ENCODE results near the gene ARX. TPM values are rescaled to one million over a fixed set of nuclear protein-coding genes. Genes with fewer than 3 reads are reported as not detected.

The ARX gene
- total RNA-seq (2014; rRNA removed; shearing (Covaris generic); ENCODE audit: low replicate concordance): not detected in 2 replicates

DNA sequence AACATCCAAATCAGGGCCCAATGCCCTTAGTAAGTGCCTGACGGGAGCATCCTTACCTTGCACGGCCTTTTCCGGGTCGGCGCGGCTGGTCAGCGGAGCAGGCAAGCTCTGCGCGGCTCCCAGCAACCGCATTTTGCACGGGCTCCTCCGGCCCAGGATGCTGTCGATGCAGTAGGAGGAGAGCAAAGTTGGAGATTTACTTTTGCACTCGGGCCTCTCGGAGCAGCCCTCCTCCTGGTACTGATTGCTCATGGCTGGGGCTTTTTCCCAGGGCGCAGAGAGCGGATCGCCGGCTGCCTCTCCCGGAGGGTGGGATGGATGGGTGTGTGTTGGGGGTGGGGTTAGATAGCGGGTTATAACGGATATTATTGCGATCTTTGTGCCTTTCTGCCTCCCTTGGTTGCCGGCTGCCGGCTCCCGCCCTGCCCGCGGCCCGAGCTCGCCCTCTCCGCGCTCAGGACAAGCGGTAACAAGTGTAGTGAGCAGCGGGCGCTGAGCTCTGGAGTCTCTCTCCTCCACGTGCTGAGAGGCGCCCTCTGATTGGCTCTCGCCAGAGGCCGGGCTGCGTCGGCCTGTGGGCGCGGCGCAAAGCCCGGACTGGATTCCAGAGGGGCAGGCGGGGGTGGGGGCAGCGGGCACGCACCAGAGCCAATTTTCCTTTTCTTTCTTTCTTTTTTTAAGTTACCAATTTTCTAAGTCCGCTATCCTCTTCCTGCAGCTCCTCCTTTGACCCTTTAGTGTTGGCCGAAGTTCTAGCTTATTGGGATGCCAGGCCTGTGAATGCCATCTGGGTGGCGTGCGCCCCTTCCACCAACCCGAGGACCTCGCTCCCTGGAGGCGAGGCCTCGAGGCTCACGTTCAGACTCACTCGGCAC, at the start of gene ARX:
Gene ARX (minus strand): TSS at position 480 of the 875 bp plus-strand sequence. CDS start 228 bp downstream, at position 252.
- no peak for DNase-seq
- Histone ChIP-seq H3K79me2 (ENCODE audit: low read length) (no peaks in the 10 kb centered on the region), H3K9me2 (replicated peaks; ENCODE audit: insufficient read depth, low read length) (no peaks in the 10 kb centered on the region), H3K36me3 (ENCODE audit: insufficient read depth, low read length) (no peaks in the 10 kb centered on the region), H3K4me3 (ENCODE audit: low read length) (no peak within 1 kb of the TSS), H2AFZ (ENCODE audit: low read length) (no peak within 1 kb of the TSS), H3K4me2 (ENCODE audit: low read depth, low read length, poor library complexity, severe bottlenecking) (no peak within 1 kb of the TSS), H3K27ac (ENCODE audit: low read length) (no peak within 1 kb of the TSS), H4K20me1 (ENCODE audit: insufficient read depth, low read depth, low read length) (no peaks in the 10 kb centered on the region), H3K27me3 (ENCODE audit: low read length) (no peaks in the 10 kb centered on the region), H3K4me1 (ENCODE audit: low read length) (no peaks in the 10 kb centered on the region), H3K9ac (ENCODE audit: low read length) (no peak within 1 kb of the TSS), H3K9me3 (ENCODE audit: low read length) (no peaks in the 10 kb centered on the region)

DNA sequence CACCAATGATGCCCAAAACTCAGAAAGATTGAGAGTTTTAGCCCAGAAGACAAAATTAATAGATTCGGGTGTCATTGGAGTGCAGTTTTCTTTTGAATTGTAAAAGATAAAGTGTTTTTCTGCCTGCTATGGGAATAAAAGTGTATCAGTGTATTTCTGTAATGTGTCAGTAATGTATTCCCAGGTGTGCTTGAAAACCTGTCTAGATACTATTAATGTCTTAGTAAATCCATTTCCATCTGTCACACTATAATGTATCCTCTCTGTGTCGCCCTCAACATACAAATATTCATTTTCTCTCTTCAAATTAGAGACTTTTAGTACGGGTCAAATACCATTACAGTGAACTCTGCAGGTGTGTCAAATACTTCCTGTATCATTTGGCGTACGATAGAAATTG, 43.5 kb upstream of the ARX start:
- no peak overlapping the region for H3K4me3 ChIP-seq (ENCODE audit: low read length)
- no peak overlapping the region for H3K27ac ChIP-seq (ENCODE audit: low read length)
- H3K36me3 ChIP-seq (ENCODE audit: insufficient read depth, low read length): no peaks in the 10 kb centered on the region
- no peak overlapping the region for H3K9ac ChIP-seq (ENCODE audit: low read length)
- H4K20me1 ChIP-seq (ENCODE audit: insufficient read depth, low read depth, low read length): no peaks in the 10 kb centered on the region
- H3K27me3 ChIP-seq (ENCODE audit: low read length): no peaks in the 10 kb centered on the region
- no peaks in the 10 kb centered on the region for H3K9me2 ChIP-seq (replicated peaks; ENCODE audit: insufficient read depth, low read length)
- no peak overlapping the region for H3K4me2 ChIP-seq (ENCODE audit: low read depth, low read length, poor library complexity, severe bottlenecking)
- no peaks in the 10 kb centered on the region for H3K9me3 ChIP-seq (ENCODE audit: low read length)
- no peak overlapping the region for H2AFZ ChIP-seq (ENCODE audit: low read length)
- H3K79me2 ChIP-seq (ENCODE audit: low read length): no peaks in the 10 kb centered on the region
- DNase-seq: no peak
- no peaks in the 10 kb centered on the region for H3K4me1 ChIP-seq (ENCODE audit: low read length)

DNA sequence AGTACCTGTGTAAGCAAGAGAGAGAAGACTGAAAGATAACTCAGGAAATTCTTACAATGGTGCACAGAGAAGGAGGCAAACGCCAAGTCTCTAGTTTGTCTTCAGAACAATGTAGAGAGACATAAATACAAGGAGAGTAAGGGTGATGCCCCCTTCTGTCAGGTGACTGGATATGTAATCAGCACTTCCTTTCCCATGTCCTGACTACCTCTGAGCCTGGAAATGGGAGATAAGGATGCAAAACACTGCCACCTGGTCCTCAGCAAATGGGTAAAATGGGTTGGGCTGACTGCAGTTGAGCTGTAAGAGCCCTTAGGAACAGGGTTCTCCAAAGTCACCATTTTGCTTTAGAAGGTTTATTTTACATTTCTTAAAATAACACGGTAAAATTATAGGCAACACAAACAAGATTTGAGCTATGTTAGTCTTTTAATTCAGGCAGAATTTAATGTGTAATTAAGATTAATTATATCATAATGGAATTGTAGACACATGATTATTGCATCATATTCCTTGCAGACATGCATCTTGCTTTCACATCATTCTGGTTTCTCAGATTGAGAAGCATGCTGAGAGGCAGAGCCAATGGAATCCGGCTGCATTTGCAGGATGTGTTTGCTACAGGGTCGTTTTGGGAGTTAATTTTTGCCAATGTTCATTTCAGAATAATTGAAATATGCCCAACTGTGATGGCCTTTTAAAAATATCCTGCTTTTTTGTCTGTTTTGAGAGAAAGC, 37.2 kb upstream of the ARX start:
- H3K79me2 ChIP-seq (ENCODE audit: low read length): no peaks in the 10 kb centered on the region
- no peak for DNase-seq
- H2AFZ ChIP-seq (ENCODE audit: low read length): no peak overlapping the region
- no peaks in the 10 kb centered on the region for H3K9me3 ChIP-seq (ENCODE audit: low read length)
- no peak overlapping the region for H3K27ac ChIP-seq (ENCODE audit: low read length)
- H3K4me3 ChIP-seq (ENCODE audit: low read length): no peak overlapping the region
- no peaks in the 10 kb centered on the region for H3K4me1 ChIP-seq (ENCODE audit: low read length)
- no peak overlapping the region for H3K9ac ChIP-seq (ENCODE audit: low read length)
- H3K9me2 ChIP-seq (replicated peaks; ENCODE audit: insufficient read depth, low read length): no peaks in the 10 kb centered on the region
- no peaks in the 10 kb centered on the region for H3K36me3 ChIP-seq (ENCODE audit: insufficient read depth, low read length)
- no peak overlapping the region for H3K4me2 ChIP-seq (ENCODE audit: low read depth, low read length, poor library complexity, severe bottlenecking)
- H4K20me1 ChIP-seq (ENCODE audit: insufficient read depth, low read depth, low read length): no peaks in the 10 kb centered on the region
- no peaks in the 10 kb centered on the region for H3K27me3 ChIP-seq (ENCODE audit: low read length)

DNA sequence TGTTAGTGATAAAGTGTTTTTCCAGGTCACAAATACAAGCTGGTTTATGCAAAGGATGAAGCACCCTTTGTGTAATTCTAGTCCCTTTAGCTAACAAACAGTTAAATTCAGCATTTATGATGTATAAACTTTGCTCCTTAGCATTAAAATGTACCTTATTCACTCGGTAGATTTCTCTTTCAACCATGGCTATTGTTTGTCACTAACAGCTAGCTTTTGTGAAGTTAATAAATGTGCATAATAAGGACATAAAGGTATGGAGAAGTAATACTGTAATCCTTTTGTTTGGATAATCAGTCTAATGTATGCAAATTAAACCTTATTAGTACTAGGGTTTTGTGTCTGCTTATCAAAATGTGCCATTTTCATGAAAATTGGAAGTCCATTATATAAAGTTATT, 34.2 kb upstream of the ARX start:
- no peaks in the 10 kb centered on the region for H3K4me1 ChIP-seq (ENCODE audit: low read length)
- no peak overlapping the region for H2AFZ ChIP-seq (ENCODE audit: low read length)
- H3K36me3 ChIP-seq (ENCODE audit: insufficient read depth, low read length): no peaks in the 10 kb centered on the region
- H3K9me3 ChIP-seq (ENCODE audit: low read length): no peaks in the 10 kb centered on the region
- H3K4me2 ChIP-seq (ENCODE audit: low read depth, low read length, poor library complexity, severe bottlenecking): no peak overlapping the region
- H3K27me3 ChIP-seq (ENCODE audit: low read length): no peaks in the 10 kb centered on the region
- DNase-seq: no peak
- H3K9me2 ChIP-seq (replicated peaks; ENCODE audit: insufficient read depth, low read length): no peaks in the 10 kb centered on the region
- H4K20me1 ChIP-seq (ENCODE audit: insufficient read depth, low read depth, low read length): no peaks in the 10 kb centered on the region
- no peak overlapping the region for H3K27ac ChIP-seq (ENCODE audit: low read length)
- H3K9ac ChIP-seq (ENCODE audit: low read length): no peak overlapping the region
- H3K79me2 ChIP-seq (ENCODE audit: low read length): no peaks in the 10 kb centered on the region
- no peak overlapping the region for H3K4me3 ChIP-seq (ENCODE audit: low read length)

DNA sequence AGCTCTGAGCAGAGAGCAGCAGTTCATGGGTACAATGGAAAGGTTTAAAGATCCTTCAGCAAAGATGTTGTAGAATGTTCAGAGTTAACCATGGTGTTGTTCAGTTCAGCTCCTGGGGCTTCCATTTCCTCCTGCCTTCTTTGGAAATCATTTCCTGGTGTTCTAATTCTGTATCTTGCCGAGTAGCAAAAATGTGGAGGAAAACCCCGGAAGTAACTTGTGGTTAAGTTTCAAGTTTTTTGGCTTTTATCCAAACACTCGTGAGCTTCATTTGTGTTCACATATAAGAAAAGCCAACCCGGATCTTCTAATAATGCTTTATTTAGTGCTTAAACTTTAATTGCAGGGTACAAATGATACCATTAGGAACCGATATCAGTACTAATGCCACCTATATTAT, 33.6 kb upstream of the ARX start:
- Histone ChIP-seq H2AFZ (ENCODE audit: low read length) (no peak overlapping the region), H3K79me2 (ENCODE audit: low read length) (no peaks in the 10 kb centered on the region), H3K27me3 (ENCODE audit: low read length) (no peaks in the 10 kb centered on the region)

DNA sequence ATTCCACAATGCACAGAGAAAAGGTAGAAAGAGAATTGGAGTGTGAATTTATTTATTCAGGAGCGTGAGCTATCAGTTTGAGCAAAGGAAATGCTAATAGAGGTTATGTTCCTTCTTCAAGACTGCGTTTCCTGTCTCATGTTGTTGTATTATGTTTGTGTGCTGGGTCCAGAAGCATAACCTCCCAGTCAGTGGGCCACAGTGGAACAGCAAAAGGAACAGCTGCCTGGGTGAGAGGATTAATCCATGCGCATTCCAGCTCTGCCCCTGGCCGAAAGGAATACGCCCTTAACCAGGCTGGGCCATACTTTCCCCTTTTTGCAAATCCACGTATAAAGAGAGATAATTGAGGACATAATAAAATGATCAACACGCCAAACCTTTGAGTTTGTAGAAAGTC, 32.4 kb upstream of the ARX start:
- Histone ChIP-seq H3K36me3 (ENCODE audit: insufficient read depth, low read length) (no peaks in the 10 kb centered on the region), H3K4me3 (ENCODE audit: low read length) (no peak overlapping the region), H3K79me2 (ENCODE audit: low read length) (no peaks in the 10 kb centered on the region), H3K9me2 (replicated peaks; ENCODE audit: insufficient read depth, low read length) (no peaks in the 10 kb centered on the region), H4K20me1 (ENCODE audit: insufficient read depth, low read depth, low read length) (no peaks in the 10 kb centered on the region), H3K9ac (ENCODE audit: low read length) (no peak overlapping the region), H3K4me2 (ENCODE audit: low read depth, low read length, poor library complexity, severe bottlenecking) (no peak overlapping the region), H3K9me3 (ENCODE audit: low read length) (no peaks in the 10 kb centered on the region), H3K4me1 (ENCODE audit: low read length) (no peaks in the 10 kb centered on the region), H3K27me3 (ENCODE audit: low read length) (no peaks in the 10 kb centered on the region), H2AFZ (ENCODE audit: low read length) (no peak overlapping the region), H3K27ac (ENCODE audit: low read length) (no peak overlapping the region)
- DNase-seq: no peak

More for the DNA sequence above, 33.6 kb upstream of the ARX start:
- H3K4me3 ChIP-seq (ENCODE audit: low read length): no peak overlapping the region
- H3K9me3 ChIP-seq (ENCODE audit: low read length): no peaks in the 10 kb centered on the region
- no peak overlapping the region for H3K4me2 ChIP-seq (ENCODE audit: low read depth, low read length, poor library complexity, severe bottlenecking)
- H4K20me1 ChIP-seq (ENCODE audit: insufficient read depth, low read depth, low read length): no peaks in the 10 kb centered on the region
- DNase-seq: no peak
- H3K27ac ChIP-seq (ENCODE audit: low read length): no peak overlapping the region
- no peaks in the 10 kb centered on the region for H3K4me1 ChIP-seq (ENCODE audit: low read length)
- H3K9ac ChIP-seq (ENCODE audit: low read length): no peak overlapping the region
- H3K9me2 ChIP-seq (replicated peaks; ENCODE audit: insufficient read depth, low read length): no peaks in the 10 kb centered on the region
- no peaks in the 10 kb centered on the region for H3K36me3 ChIP-seq (ENCODE audit: insufficient read depth, low read length)

DNA sequence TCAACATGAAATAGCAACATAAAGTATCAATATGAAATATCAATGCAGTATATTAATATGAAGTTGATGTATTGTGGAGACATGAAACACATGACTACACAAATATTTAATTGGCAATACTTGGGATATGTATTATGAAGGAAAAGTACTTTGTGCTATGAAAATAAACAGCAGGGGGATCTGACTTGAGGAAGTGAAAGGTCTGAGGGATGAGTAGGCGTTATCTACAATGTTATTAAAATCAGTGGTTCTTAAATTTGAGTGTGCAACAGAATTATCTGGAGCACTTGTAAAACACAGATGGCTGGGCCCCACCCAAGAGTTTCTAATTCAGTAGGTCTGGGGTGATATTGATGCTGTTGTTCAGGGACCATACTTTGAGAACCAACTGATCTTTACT, 27.4 kb upstream of the ARX start:
- Histone ChIP-seq H3K4me3 (ENCODE audit: low read length) (no peak overlapping the region), H3K79me2 (ENCODE audit: low read length) (no peaks in the 10 kb centered on the region), H2AFZ (ENCODE audit: low read length) (no peak overlapping the region), H3K9ac (ENCODE audit: low read length) (no peak overlapping the region), H3K27ac (ENCODE audit: low read length) (no peak overlapping the region), H3K9me3 (ENCODE audit: low read length) (no peaks in the 10 kb centered on the region), H3K27me3 (ENCODE audit: low read length) (no peaks in the 10 kb centered on the region), H3K36me3 (ENCODE audit: insufficient read depth, low read length) (no peaks in the 10 kb centered on the region), H3K4me2 (ENCODE audit: low read depth, low read length, poor library complexity, severe bottlenecking) (no peak overlapping the region), H4K20me1 (ENCODE audit: insufficient read depth, low read depth, low read length) (no peaks in the 10 kb centered on the region), H3K4me1 (ENCODE audit: low read length) (no peaks in the 10 kb centered on the region), H3K9me2 (replicated peaks; ENCODE audit: insufficient read depth, low read length) (no peaks in the 10 kb centered on the region)
- DNase-seq: no peak

DNA sequence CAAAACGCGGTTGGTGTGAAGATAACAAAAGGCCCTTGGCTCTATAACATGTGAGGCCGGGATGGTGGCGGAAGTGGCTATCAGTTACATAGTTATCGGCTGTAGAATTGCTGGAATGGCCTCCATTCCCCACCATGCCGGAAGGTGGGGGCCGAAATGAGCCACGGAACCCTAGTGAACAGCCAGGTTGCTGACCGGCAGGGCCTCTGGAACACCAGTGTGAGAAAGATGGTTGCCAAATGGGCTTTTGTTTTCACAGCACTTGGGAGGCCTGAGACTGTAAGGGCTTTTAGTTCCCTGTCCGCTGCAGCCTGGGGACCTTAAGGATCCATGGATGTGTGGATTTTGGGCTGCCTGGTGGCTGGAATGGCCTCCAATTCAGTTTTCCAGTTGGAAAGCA, 23.3 kb upstream of the ARX start:
- no peaks in the 10 kb centered on the region for H4K20me1 ChIP-seq (ENCODE audit: insufficient read depth, low read depth, low read length)
- H3K9me3 ChIP-seq (ENCODE audit: low read length): no peaks in the 10 kb centered on the region
- no peaks in the 10 kb centered on the region for H3K79me2 ChIP-seq (ENCODE audit: low read length)
- H3K36me3 ChIP-seq (ENCODE audit: insufficient read depth, low read length): no peaks in the 10 kb centered on the region
- H3K4me1 ChIP-seq (ENCODE audit: low read length): no peaks in the 10 kb centered on the region
- no peak overlapping the region for H3K4me3 ChIP-seq (ENCODE audit: low read length)
- H3K27me3 ChIP-seq (ENCODE audit: low read length): no peaks in the 10 kb centered on the region
- no peak overlapping the region for H2AFZ ChIP-seq (ENCODE audit: low read length)
- H3K4me2 ChIP-seq (ENCODE audit: low read depth, low read length, poor library complexity, severe bottlenecking): no peak overlapping the region
- H3K9me2 ChIP-seq (replicated peaks; ENCODE audit: insufficient read depth, low read length): no peaks in the 10 kb centered on the region
- DNase-seq: no peak
- H3K27ac ChIP-seq (ENCODE audit: low read length): no peak overlapping the region
- H3K9ac ChIP-seq (ENCODE audit: low read length): no peak overlapping the region

Data from Karpas-422 (cell line).